Stomach smooth muscle (tissue), 2 donors: ENCODE measurements around the gene HSD3B2.

Source experiments
- H3K27ac ChIP-seq: one replicate; pipeline ENCODE4 v1.7.0; 2013; ENCODE audit warnings: mild to moderate bottlenecking, low read length, inconsistent platforms
- H3K27me3 ChIP-seq, 2 donors: one replicate each; pipeline ENCODE4 v1.7.0; 2013; ENCODE audit warnings: low read length in 2 of 2; ENCODE audit not compliant: insufficient read depth in 2 of 2, control insufficient read depth in 1 of 2
- H3K36me3 ChIP-seq, 2 donors: one replicate each; pipeline ENCODE4 v1.7.0; 2013; ENCODE audit warnings: low read length in 2 of 2; ENCODE audit not compliant: control insufficient read depth in 2 of 2, insufficient read depth in 2 of 2
- H3K4me1 ChIP-seq: one replicate; pipeline ENCODE4 v1.7.0; 2013; ENCODE audit warnings: low read length; ENCODE audit not compliant: control insufficient read depth, insufficient read depth
- H3K4me3 ChIP-seq, 2 donors: one replicate each; pipeline ENCODE4 v1.7.0; 2013; ENCODE audit warnings: low read length in 2 of 2
- H3K9ac ChIP-seq, 2 donors: one replicate each; pipeline ENCODE4 v1.7.0; 2013; ENCODE audit warnings: low read length in 2 of 2, mild to moderate bottlenecking in 1 of 2
- H3K9me3 ChIP-seq, 2 donors: one replicate each; pipeline ENCODE4 v1.7.0; 2013; ENCODE audit warnings: low read length in 2 of 2; ENCODE audit not compliant: control insufficient read depth in 2 of 2
- donor health status: healthy.
- donor health status: Pancreatic carcinoma.

Gene HSD3B2

GRCh38 chr1:119430486-119430885 is 15.5 kb downstream of the HSD3B2 start:
- Histone ChIP-seq H3K9ac (no peak overlapping the region), H3K4me3 (no peak overlapping the region)

GRCh38 chr1:119431836-119432235 is 16.9 kb downstream of the HSD3B2 start:
- no peaks in the 10 kb centered on the region for H3K36me3 ChIP-seq
- H3K9me3 ChIP-seq: no peaks in the 10 kb centered on the region
- H3K4me3 ChIP-seq: no peak overlapping the region
- H3K9ac ChIP-seq: no peak overlapping the region
- H3K27me3 ChIP-seq: no peaks in the 10 kb centered on the region
- H3K4me1 ChIP-seq: no peaks in the 10 kb centered on the region
- no peak overlapping the region for H3K27ac ChIP-seq

More at GRCh38 chr1:119430486-119430885, 15.5 kb downstream of the HSD3B2 start:
- Histone ChIP-seq H3K27ac (no peak overlapping the region), H3K9me3 (no peaks in the 10 kb centered on the region), H3K4me1 (no peaks in the 10 kb centered on the region), H3K36me3 (no peaks in the 10 kb centered on the region), H3K27me3 (no peaks in the 10 kb centered on the region)

DNA sequence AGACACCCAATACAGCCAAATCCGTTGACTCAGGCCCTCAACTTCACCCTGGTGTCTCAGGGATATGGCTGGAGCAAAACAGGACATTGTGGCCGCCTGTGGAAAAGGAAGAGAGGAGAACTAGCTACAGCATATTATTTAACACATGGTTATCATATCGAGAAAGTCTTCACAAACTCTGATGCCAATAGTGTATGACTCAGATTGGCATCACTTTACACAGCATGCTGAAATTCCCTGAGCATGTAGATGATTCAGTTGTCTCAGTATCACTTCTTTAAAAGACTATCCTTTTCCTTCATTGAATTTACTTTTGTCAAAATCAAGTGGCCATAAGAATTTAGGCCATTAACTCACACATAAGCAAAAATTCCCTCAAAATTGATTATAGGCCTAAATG is 20.1 kb downstream of the HSD3B2 start:
- Histone ChIP-seq H3K27ac (no peak overlapping the region), H3K9me3 (no peaks in the 10 kb centered on the region), H3K36me3 (no peaks in the 10 kb centered on the region), H3K27me3 (no peaks in the 10 kb centered on the region), H3K9ac (no peak overlapping the region), H3K4me1 (no peaks in the 10 kb centered on the region), H3K4me3 (no peak overlapping the region)

DNA sequence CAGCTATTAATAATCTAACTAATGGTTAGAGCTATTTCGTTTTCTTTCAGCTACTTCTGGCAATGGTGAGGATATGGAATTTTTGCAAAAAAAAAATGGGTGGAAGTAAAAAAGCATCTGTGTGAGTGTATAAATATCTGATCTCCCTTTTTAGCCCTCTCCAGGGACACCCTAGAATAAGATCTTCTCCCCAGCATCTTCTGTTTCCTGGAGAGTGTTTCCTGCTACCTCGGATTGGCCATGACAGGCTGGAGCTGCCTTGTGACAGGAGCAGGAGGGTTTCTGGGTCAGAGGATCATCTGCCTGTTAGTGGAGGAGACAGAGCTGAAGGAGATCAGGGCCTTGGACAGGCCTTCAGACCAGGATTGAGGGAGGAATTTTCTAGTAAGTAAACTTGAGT is 23.8 kb downstream of the HSD3B2 start:
- no peaks in the 10 kb centered on the region for H3K36me3 ChIP-seq
- no peak overlapping the region for H3K9ac ChIP-seq
- no peak overlapping the region for H3K4me3 ChIP-seq
- no peaks in the 10 kb centered on the region for H3K27me3 ChIP-seq
- no peaks in the 10 kb centered on the region for H3K4me1 ChIP-seq
- H3K27ac ChIP-seq: no peak overlapping the region
- no peaks in the 10 kb centered on the region for H3K9me3 ChIP-seq

DNA sequence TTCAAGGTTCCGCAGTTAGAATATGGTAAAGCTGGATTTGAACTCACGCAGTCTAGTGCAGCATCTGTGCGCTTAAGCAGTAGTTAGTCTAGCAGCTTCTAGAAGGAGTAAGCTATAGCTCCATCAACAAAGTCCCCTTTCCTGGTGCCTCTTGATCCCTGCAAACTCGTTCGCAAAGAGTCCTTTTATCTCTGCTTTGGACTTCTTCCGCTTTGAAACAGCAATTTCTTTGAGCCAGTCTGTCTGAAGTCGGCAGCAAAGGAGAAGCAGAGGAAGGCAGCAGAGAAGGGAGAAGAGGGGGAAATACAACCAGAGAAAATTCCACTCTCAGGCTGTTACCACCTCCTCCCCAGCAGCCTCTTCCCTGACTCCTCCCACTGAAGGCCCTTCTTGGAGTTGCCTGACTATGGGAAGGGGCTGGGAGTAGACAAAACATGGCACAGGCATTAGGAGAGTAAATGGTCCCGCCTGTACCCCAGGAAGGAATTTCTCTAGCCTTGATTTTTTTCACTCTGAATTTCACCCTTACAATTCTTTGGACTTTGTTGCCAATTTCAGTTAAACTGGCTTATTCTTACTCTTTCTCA is 25.9 kb downstream of the HSD3B2 start:
- no peaks in the 10 kb centered on the region for H3K4me1 ChIP-seq
- no peaks in the 10 kb centered on the region for H3K9me3 ChIP-seq
- no peak overlapping the region for H3K4me3 ChIP-seq
- no peaks in the 10 kb centered on the region for H3K27me3 ChIP-seq
- H3K9ac ChIP-seq: no peak overlapping the region
- no peaks in the 10 kb centered on the region for H3K36me3 ChIP-seq
- H3K27ac ChIP-seq: no peak overlapping the region

DNA sequence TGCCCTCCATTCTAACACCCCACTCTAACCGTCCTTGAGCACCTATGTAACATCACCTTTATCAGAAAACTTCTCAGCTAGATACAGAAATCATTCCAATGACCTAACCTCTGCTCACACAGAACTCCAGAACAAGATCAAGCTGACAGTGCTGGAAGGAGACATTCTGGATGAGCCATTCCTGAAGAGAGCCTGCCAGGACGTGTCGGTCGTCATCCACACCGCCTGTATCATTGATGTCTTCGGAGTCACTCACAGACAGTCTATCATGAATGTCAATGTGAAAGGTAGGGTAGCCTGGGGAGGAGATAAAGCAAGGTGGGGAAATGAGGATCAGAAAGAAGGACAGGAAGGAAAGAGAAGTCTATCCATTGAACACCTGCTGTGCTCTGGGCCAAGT is 27.8 kb downstream of the HSD3B2 start:
- Histone ChIP-seq H3K27me3 (no peaks in the 10 kb centered on the region), H3K9ac (no peak overlapping the region), H3K36me3 (no peaks in the 10 kb centered on the region), H3K9me3 (no peaks in the 10 kb centered on the region), H3K4me1 (no peaks in the 10 kb centered on the region), H3K4me3 (no peak overlapping the region), H3K27ac (no peak overlapping the region)

DNA sequence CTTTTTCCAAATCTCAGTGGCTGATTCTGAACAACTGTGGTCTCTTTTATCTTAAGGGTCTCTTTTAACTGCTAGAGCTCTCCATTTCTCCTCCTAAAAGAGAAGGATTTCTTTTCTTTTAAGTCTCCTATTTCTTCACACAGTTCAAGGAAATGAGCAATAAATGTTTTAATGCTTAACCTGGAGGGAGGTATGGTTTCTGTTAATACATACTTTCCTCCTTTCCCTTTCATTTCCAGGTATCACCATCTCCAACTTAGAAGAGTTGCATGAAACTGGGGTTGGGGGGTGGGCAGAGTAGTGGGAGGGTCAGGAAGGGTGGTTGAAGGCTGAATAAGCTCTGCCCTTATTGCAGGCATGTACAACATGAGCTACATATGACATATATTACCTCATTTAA is 31.4 kb downstream of the HSD3B2 start:
- H3K4me3 ChIP-seq: no peak overlapping the region
- no peak overlapping the region for H3K9ac ChIP-seq
- no peak overlapping the region for H3K27ac ChIP-seq
- H3K9me3 ChIP-seq: no peaks in the 10 kb centered on the region
- H3K4me1 ChIP-seq: no peaks in the 10 kb centered on the region
- no peaks in the 10 kb centered on the region for H3K36me3 ChIP-seq
- H3K27me3 ChIP-seq: no peaks in the 10 kb centered on the region

DNA sequence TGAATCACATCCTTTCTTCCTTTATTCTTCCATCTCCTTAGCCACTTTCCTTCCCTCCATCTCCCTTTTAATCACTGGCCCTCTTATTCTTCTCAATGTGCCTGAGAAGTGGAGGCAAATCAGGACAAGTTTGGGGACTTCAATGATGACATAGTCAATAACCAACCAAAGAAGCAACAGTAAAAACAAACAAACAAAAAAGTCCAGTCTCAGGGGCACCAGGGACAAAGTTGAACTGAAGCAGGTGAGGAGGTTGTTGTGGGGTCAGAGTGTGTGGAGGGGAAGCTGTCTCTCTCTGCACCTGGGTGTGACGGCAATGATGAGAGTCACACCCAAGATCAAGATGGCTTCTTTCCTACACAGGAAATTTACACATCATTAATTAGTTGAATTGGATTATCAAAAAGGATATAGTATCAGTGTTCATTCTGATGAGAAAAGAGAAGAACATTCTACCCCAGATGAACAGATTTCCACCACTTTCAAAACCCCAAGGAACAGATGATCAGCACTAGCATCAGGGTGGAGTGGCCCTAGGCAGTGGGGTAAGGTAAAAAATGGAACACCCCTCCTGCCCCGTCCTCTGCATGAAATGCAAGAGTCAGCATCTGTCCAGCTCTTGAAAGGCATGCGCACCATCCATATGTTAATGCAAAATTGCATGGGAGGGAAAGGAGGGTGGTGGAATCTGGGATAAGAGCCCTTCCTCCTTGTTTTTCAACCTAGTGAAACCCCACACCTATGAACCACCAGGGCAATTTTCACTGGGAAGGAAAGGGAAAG is 32.6 kb downstream of the HSD3B2 start:
- H3K27ac ChIP-seq: no peak overlapping the region
- H3K36me3 ChIP-seq: no peaks in the 10 kb centered on the region
- H3K27me3 ChIP-seq: no peaks in the 10 kb centered on the region
- no peaks in the 10 kb centered on the region for H3K9me3 ChIP-seq
- H3K4me1 ChIP-seq: no peaks in the 10 kb centered on the region
- no peak overlapping the region for H3K9ac ChIP-seq
- H3K4me3 ChIP-seq: no peak overlapping the region

DNA sequence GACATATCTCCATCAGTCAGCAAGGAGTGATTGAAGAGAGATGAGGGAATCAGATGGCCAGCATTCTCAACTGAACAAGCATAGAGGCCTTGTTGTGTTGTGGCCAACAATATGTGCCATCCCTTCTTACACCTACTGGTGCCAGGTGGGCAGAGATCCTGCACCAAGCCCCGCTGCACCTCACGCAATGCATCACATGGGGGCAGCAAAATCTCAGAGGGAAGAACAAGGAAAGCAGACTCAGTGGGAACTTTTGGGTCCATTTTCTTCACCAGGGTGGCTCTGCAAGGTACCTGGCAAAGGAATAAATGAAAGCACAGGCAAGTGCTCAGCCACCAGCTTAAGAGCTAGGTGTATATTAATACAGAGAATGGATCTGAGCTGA is 33.2 kb downstream of the HSD3B2 start:
- Histone ChIP-seq H3K4me1 (no peaks in the 10 kb centered on the region), H3K9me3 (no peaks in the 10 kb centered on the region), H3K27ac (no peak overlapping the region), H3K27me3 (no peaks in the 10 kb centered on the region), H3K9ac (no peak overlapping the region), H3K36me3 (no peaks in the 10 kb centered on the region), H3K4me3 (no peak overlapping the region)

GRCh38 chr1:119449971-119450370 is 35.0 kb downstream of the HSD3B2 start:
- Histone ChIP-seq H3K9ac (no peak overlapping the region), H3K27me3 (no peaks in the 10 kb centered on the region), H3K4me1 (no peaks in the 10 kb centered on the region), H3K36me3 (no peaks in the 10 kb centered on the region), H3K9me3 (no peaks in the 10 kb centered on the region), H3K4me3 (no peak overlapping the region), H3K27ac (no peak overlapping the region)

DNA sequence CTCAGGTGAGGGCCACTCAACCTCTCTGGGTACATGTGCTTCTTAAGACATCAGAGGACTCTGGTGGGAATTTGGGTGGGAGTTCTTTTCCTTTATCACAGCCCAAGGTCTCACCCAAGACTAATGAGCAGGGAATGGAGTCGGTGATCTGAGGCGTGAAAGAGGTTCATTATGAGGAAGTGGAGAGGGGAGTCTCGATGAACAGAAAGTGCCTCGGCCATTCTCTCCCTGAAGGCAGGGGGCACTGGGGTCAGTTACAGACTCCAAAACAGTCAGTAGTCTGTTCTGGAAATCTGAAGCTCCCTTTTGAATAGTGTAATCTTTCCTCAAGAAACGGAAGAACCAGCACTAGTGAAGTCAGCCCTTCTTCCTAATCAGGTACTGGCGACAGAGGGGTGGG is 36.2 kb downstream of the HSD3B2 start:
- H3K4me1 ChIP-seq: no peaks in the 10 kb centered on the region
- H3K9me3 ChIP-seq: no peaks in the 10 kb centered on the region
- no peak overlapping the region for H3K27ac ChIP-seq
- no peak overlapping the region for H3K9ac ChIP-seq
- no peaks in the 10 kb centered on the region for H3K27me3 ChIP-seq
- H3K36me3 ChIP-seq: no peaks in the 10 kb centered on the region
- H3K4me3 ChIP-seq: no peak overlapping the region
